Measurements from ENCODE around the gene U2AF2.

U2AF2 gene

GRCh38 chr19:55660404-55660803, 5.6 kb downstream of the U2AF2 start:
- DNase-seq: no peak

- no peak for DNase-seq
Measured at GRCh38 chr19:55660991-55661390, 6.2 kb downstream of the U2AF2 start.

GRCh38 chr19:55661826-55662225, 7.0 kb downstream of the U2AF2 start:
- DNase-seq: no peak

- no peak for DNase-seq
Measured at GRCh38 chr19:55663846-55664536, 9.2 kb downstream of the U2AF2 start.

GRCh38 chr19:55666343-55667005, 11.6 kb downstream of the U2AF2 start:
- no peak for DNase-seq

- DNase-seq: no peak
Measured at GRCh38 chr19:55667006-55667381, 12.2 kb downstream of the U2AF2 start.

- no peak for DNase-seq
Measured at GRCh38 chr19:55667511-55667910, 12.7 kb downstream of the U2AF2 start.

- no peak for DNase-seq
Measured at GRCh38 chr19:55667958-55668357, 13.1 kb downstream of the U2AF2 start.

GRCh38 chr19:55668603-55669348, 13.9 kb downstream of the U2AF2 start:
- DNase-seq: no peak

- DNase-seq: no peak
Measured at GRCh38 chr19:55669418-55670279, 14.8 kb downstream of the U2AF2 start.

- no peak for DNase-seq
Measured at GRCh38 chr19:55670280-55671053, 15.6 kb downstream of the U2AF2 start.

GRCh38 chr19:55671054-55671378, 16.2 kb downstream of the U2AF2 start:
- DNase-seq: no peak

- no peak for DNase-seq
Measured at GRCh38 chr19:55672418-55672817, 17.6 kb downstream of the U2AF2 start.

- DNase-seq: no peak
Measured at GRCh38 chr19:55673465-55673864, 18.6 kb downstream of the U2AF2 start.

- DNase-seq: no peak
Measured at GRCh38 chr19:55673889-55674288, 19.1 kb downstream of the U2AF2 start.

- no peak for DNase-seq
Measured at GRCh38 chr19:55674459-55674840, 19.6 kb downstream of the U2AF2 start.

GRCh38 chr19:55674841-55675660, 20.2 kb downstream of the U2AF2 start, which contains the start of gene EPN1:
Gene EPN1, plus strand, starts transcription at chr19:55675226. Its CDS starts 3,402 bp downstream, at chr19:55678628.
- peak; percentile 99 for DNase-seq

GRCh38 chr19:55675661-55676354, 21.0 kb downstream of the U2AF2 start:
- DNase-seq: no peak

- DNase-seq: no peak
Measured at GRCh38 chr19:55676383-55676782, 21.5 kb downstream of the U2AF2 start.

- no peak for DNase-seq
Measured at GRCh38 chr19:55676889-55677505, 22.2 kb downstream of the U2AF2 start.

Data from activated CD4-positive, alpha-beta T cell treated with anti-CD3 and anti-CD28 coated beads for 48 hours (primary cell).